Mucosa of stomach (tissue), 1 donor: Measurements from ENCODE around the gene ACSM6.
A peak's percentile ranks its signal among the peaks of the same experiment; 100 is the strongest.

Experiments used
- H3K27me3 ChIP-seq: one replicate; pipeline ENCODE4 v1.7.0; 2013; ENCODE audit warnings: mild to moderate bottlenecking, low read length; ENCODE audit not compliant: control insufficient read depth, insufficient read depth
- H3K36me3 ChIP-seq: one replicate; pipeline ENCODE4 v1.7.0; 2013; ENCODE audit warnings: low read length; ENCODE audit not compliant: control insufficient read depth, insufficient read depth
- H3K4me1 ChIP-seq: one replicate; pipeline ENCODE4 v1.7.0; 2013; ENCODE audit warnings: mild to moderate bottlenecking, low read length; ENCODE audit not compliant: control insufficient read depth, insufficient read depth
- H3K4me3 ChIP-seq: one replicate; pipeline ENCODE4 v1.7.0; 2013; ENCODE audit warnings: low read length
- H3K9ac ChIP-seq: one replicate; pipeline ENCODE4 v1.7.0; 2013; ENCODE audit warnings: mild to moderate bottlenecking, low read length, moderate library complexity
- H3K9me3 ChIP-seq: one replicate; pipeline ENCODE4 v1.7.0; 2013; ENCODE audit warnings: mild to moderate bottlenecking, low read length, moderate library complexity; ENCODE audit not compliant: control insufficient read depth
- donor health status: Pancreatic carcinoma.

The ACSM6 gene

GRCh38 chr10:95193944-95194343 is at the start of gene ACSM6:
TSS of gene ACSM6 (plus strand) at chr10:95194238. CDS start at chr10:95194486, 248 bp downstream.
- no peak within 1 kb of the TSS for H3K9ac ChIP-seq
- no peaks in the 10 kb centered on the region for H3K9me3 ChIP-seq
- peaks cover 7% of the 10 kb centered on the region for H3K4me1 ChIP-seq
- H3K36me3 ChIP-seq, result no peaks in the 10 kb centered on the region
- H3K4me3 ChIP-seq, result no peak within 1 kb of the TSS
- no peaks in the 10 kb centered on the region for H3K27me3 ChIP-seq

GRCh38 chr10:95168694-95169093 is 25.3 kb upstream of the ACSM6 start:
- Histone ChIP-seq H3K4me3 (no peak overlapping the region), H3K9ac (no peak overlapping the region), H3K36me3 (no peaks in the 10 kb centered on the region), H3K4me1 (no peaks in the 10 kb centered on the region), H3K27me3 (no peaks in the 10 kb centered on the region), H3K9me3 (no peaks in the 10 kb centered on the region)

- H3K4me1 ChIP-seq, result no peaks in the 10 kb centered on the region
- no peaks in the 10 kb centered on the region for H3K27me3 ChIP-seq
- no peak overlapping the region for H3K4me3 ChIP-seq
- no peaks in the 10 kb centered on the region for H3K36me3 ChIP-seq
- H3K9ac ChIP-seq, result no peak overlapping the region
- no peaks in the 10 kb centered on the region for H3K9me3 ChIP-seq
Measured at GRCh38 chr10:95169522-95169921, 24.5 kb upstream of the ACSM6 start.

GRCh38 chr10:95170790-95171189 is 23.2 kb upstream of the ACSM6 start:
- H3K27me3 ChIP-seq, result no peaks in the 10 kb centered on the region
- H3K4me3 ChIP-seq, result no peak overlapping the region
- H3K9me3 ChIP-seq, result no peaks in the 10 kb centered on the region
- H3K36me3 ChIP-seq, result no peaks in the 10 kb centered on the region
- no peak overlapping the region for H3K9ac ChIP-seq
- no peaks in the 10 kb centered on the region for H3K4me1 ChIP-seq

- Histone ChIP-seq H3K36me3 (no peaks in the 10 kb centered on the region), H3K9ac (no peak overlapping the region), H3K4me3 (no peak overlapping the region), H3K9me3 (no peaks in the 10 kb centered on the region), H3K4me1 (no peaks in the 10 kb centered on the region), H3K27me3 (no peaks in the 10 kb centered on the region)
Measured at GRCh38 chr10:95171336-95171735, 22.7 kb upstream of the ACSM6 start.

- no peak overlapping the region for H3K9ac ChIP-seq
- H3K9me3 ChIP-seq, result no peaks in the 10 kb centered on the region
- H3K36me3 ChIP-seq, result no peaks in the 10 kb centered on the region
- no peak overlapping the region for H3K4me3 ChIP-seq
- H3K4me1 ChIP-seq, result no peaks in the 10 kb centered on the region
- no peaks in the 10 kb centered on the region for H3K27me3 ChIP-seq
Measured at GRCh38 chr10:95172851-95173250, 21.2 kb upstream of the ACSM6 start.

- H3K27me3 ChIP-seq, result no peaks in the 10 kb centered on the region
- no peaks in the 10 kb centered on the region for H3K9me3 ChIP-seq
- no peaks in the 10 kb centered on the region for H3K36me3 ChIP-seq
- no peak overlapping the region for H3K4me3 ChIP-seq
- no peak overlapping the region for H3K9ac ChIP-seq
- H3K4me1 ChIP-seq, result no peaks in the 10 kb centered on the region
Measured at GRCh38 chr10:95176101-95176500, 17.9 kb upstream of the ACSM6 start.

GRCh38 chr10:95177429-95177828 is 16.6 kb upstream of the ACSM6 start:
- Histone ChIP-seq H3K4me3 (no peak overlapping the region), H3K9ac (no peak overlapping the region), H3K27me3 (no peaks in the 10 kb centered on the region), H3K4me1 (peaks cover 7% of the 10 kb centered on the region), H3K36me3 (no peaks in the 10 kb centered on the region), H3K9me3 (no peaks in the 10 kb centered on the region)

GRCh38 chr10:95178266-95178665 is 15.8 kb upstream of the ACSM6 start:
- no peak overlapping the region for H3K9ac ChIP-seq
- no peaks in the 10 kb centered on the region for H3K9me3 ChIP-seq
- no peak overlapping the region for H3K4me3 ChIP-seq
- no peaks in the 10 kb centered on the region for H3K27me3 ChIP-seq
- peaks cover 7% of the 10 kb centered on the region for H3K4me1 ChIP-seq
- no peaks in the 10 kb centered on the region for H3K36me3 ChIP-seq

- Histone ChIP-seq H3K27me3 (no peaks in the 10 kb centered on the region), H3K4me3 (no peak overlapping the region), H3K36me3 (no peaks in the 10 kb centered on the region), H3K9me3 (no peaks in the 10 kb centered on the region), H3K4me1 (peaks cover 8% of the 10 kb centered on the region), H3K9ac (no peak overlapping the region)
Measured at GRCh38 chr10:95178797-95179196, 15.2 kb upstream of the ACSM6 start.

- Histone ChIP-seq H3K4me1 (peaks cover 11% of the 10 kb centered on the region), H3K36me3 (no peaks in the 10 kb centered on the region), H3K9ac (no peak overlapping the region), H3K9me3 (no peaks in the 10 kb centered on the region), H3K4me3 (no peak overlapping the region), H3K27me3 (no peaks in the 10 kb centered on the region)
Measured at GRCh38 chr10:95181726-95182125, 12.3 kb upstream of the ACSM6 start.

- Histone ChIP-seq H3K36me3 (no peaks in the 10 kb centered on the region), H3K4me1 (peaks cover 11% of the 10 kb centered on the region), H3K27me3 (no peaks in the 10 kb centered on the region), H3K9me3 (no peaks in the 10 kb centered on the region), H3K9ac (peak overlapping the region; percentile 86), H3K4me3 (peak overlapping the region; percentile 61)
Measured at GRCh38 chr10:95183271-95184230, 10.5 kb upstream of the ACSM6 start.
